ENCODE data around the gene FFAR1. TPM values are rescaled to one million over a fixed set of nuclear protein-coding genes. Genes with fewer than 3 reads are reported as not detected.
"Not testable (repeated sequence)": the region's sequence is repeated elsewhere in the genome, so short reads cannot be mapped to it uniquely, and the experiment has no call there.

The FFAR1 gene
- total RNA-seq, 1 donor from 2014 or later, result not detected

DNA sequence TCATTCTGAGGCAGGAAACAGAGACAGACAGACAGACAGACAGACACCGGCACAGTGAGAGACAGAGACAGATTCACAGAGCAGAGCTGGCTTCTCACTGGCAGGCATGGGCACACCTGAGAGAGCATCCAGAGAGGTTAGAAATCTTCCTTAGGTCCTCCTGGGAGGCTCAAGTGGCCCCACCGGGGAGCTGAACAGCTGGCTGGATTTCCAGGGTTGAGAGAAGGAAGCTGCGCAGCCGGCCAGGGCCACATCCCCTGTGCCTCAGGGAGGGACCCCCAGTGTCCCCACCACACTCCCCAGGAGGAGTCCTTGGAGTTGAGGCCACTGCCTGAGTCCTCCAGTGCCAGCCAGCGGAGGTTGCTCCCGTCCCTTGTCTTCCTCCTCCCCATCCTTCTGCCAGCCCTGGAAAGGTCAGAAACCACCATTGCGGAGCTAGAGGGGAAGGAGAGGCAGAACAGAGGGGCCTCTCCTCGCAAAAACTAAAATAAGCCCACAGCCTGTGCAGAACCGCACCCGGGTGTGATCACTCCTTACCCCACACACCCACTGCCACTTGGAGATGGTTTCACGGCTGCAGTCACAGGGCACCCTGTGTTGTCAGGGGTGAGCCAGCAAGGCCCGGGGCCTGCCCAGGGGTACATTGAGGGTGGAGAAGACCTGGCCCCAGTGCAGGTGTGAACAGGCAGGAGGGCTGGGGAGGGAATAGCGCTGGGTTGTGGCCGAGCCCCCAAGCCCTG lies 14.7 kb downstream of the FFAR1 start:
- peak; percentile 14 for ATAC-seq

DNA sequence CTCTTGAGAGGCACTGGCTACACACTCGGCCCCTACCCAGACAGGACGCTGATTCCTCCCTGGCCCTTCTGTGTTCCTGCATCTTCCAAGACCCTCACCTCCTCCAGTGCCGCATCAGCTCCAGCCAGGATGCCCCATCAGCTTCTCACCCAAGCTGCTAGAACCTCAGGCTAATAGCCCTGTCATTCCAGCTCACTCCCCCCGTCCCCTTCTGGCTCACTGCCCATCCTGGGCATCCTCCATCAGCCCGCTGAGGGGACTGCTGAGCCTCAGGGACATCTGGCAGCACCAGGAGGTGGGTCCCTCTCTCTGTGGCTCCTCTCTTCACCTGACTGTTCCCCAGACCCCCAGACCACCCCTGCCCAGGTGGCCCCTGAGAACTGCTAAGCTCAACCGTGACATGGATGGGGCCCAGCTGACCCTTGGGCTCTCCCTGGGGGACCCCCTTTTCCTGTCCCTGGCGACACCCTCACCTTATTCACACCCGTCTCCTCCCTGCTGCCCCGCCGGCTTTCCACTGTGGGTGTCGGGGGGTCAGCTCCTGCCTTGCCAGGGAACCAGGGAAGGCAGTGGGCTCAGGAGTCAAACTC lies 15.4 kb downstream of the FFAR1 start:
- ATAC-seq, result no peak

DNA sequence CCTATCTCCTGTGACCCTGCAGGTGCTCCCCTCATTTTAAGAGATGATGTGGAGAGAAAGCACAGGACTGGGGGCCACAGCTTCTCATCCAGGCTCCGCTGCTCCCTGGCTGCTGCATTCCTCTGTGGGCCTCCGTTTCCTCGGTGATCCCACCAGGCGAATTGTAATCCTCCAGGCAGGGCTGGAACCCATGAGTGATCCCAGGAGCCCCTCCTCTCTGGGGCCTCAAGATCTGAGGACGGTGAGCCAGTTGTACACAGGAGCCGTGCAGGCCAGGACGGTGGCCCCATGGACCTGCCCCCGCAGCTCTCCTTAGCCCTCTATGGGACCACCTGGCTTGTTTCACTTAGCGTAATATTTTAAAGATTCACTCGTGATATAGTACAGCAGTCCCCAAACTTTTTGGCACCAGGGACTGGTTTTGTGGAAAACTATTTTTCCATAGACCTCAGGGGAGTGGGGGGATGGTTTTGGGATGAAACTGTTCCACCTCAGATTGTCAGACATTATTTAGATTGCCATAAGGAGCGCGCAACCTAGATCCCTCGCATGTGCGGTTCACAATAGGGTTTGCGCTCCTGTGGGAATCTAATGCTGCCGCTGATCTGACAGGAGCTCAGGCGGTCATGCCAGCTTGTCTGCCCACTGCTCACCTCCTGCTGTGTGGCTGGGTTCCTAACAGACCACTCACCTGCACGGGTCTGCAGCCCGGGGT lies 16.2 kb downstream of the FFAR1 start:
- ATAC-seq, result no peak

DNA sequence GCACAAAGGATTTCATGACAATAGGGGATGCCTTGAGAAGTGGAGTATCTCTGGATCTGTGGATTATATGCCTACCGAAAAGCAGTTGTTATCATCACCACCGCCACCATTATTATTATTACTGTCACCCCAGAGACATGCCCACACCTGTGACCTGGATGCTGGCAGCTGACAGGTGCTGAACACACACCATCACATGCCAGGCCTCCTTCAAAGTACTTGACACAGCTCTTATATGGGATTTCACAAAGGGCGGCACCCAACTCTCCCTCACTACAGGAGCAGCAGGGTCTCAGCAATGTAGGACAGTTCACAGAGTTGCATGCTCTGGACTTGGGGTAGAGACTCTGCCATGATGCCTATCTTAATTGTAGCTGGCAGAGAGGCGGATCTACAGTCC lies 17.6 kb downstream of the FFAR1 start:
- no peak for ATAC-seq

DNA sequence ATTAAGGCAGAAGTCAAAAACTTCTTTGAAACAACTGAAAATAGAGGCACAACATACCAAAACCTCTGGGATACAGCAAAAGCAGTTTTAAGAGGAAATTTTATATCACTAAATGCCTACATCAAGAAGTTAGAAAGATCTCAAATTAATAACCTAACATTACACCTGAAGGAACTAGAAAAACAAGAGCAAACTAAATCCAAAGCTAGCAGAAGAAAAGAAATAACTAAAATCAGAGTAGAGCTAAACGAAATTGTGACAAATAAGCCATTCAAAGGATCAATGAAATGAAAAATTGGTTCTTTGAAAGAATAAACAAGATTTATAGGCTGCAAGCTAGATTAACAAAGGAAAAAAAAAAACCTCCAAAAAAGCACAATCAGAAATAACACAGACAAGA lies 20.7 kb downstream of the FFAR1 start:
- no peak for ATAC-seq

DNA sequence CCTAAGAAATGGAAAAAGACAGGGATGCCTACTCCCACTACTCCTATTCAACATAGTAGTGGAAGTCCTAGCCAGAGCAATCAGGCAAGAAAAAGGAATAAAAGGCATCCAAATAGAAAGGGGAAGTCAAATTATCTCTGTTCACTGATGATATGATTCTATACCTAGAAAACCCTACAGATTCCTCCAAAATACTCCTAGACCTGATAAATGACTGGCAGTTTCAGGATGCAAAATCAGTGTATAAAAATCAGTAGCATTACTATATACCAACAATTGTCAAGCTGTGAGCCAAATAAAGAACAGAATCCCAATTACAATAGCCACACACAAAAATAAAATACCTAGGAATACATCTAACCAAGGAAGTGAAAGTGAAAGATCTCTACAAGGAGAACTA lies 21.8 kb downstream of the FFAR1 start:
- no peak for ATAC-seq

DNA sequence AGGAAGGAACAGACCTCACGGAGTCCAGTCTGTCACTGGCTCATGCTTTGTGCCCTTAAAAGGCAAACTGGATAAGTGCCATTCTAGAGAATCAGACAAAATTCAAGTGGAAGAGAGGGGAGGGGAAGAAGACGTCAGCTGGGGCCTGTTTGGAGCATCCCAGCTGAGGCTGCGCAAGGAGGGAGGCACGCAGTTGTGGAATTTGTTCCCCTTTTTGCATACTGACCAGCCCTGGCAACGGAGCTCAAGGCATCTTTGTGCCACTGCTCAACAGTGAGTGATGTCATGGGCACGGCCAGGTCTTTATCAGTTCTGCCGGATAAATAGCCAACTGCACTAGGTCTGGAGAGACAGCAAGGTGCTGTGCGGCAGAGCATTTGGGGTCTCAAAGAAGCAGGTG lies 23.0 kb downstream of the FFAR1 start, which contains the start of gene GPR42:
GPR42 (plus strand) TSS at position 347 of the 400 bp plus-strand sequence. CDS start 292 bp downstream, outside the sequence.
- no peak for ATAC-seq

DNA sequence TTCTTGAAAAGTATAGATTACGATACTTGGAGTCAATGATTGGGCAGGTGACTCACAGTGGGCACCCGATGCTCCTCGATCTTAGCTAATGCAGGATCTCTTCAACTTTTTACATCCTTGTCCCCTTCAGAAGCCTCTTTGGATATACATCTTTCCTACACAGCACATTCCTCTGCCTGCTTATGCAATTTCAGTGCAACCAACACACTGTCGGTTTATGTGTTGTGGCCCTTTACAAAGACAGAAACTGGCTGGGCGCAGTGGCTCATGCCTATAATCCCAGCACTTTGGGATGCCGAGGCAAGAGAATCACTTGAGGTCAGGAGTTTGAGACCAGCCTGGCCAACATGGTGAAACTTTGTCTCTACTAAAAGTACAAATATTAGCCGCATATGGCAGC lies 25.8 kb downstream of the FFAR1 start:
- ATAC-seq, result no peak

DNA sequence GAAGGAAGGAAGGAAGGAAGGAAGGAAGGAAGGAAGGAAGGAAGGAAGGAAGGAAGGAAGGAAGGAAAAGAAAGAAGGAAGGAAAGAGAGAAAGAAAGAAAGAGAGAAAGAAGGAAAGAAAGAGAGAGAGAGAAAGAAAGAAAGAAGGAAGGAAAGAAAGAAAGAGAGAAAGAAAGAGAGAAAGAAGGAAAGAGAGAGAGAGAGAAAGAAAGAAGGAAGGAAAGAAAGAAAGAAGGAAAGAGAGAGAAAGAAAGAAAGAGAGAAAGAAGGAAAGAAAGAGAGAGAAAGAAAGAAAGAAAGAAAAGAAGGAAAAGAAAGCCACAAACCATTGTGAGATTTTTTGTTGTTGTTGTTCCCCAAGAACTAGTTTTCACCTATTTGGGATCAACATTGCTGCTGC lies 26.3 kb downstream of the FFAR1 start:
- ATAC-seq, result not testable (repeated sequence)

DNA sequence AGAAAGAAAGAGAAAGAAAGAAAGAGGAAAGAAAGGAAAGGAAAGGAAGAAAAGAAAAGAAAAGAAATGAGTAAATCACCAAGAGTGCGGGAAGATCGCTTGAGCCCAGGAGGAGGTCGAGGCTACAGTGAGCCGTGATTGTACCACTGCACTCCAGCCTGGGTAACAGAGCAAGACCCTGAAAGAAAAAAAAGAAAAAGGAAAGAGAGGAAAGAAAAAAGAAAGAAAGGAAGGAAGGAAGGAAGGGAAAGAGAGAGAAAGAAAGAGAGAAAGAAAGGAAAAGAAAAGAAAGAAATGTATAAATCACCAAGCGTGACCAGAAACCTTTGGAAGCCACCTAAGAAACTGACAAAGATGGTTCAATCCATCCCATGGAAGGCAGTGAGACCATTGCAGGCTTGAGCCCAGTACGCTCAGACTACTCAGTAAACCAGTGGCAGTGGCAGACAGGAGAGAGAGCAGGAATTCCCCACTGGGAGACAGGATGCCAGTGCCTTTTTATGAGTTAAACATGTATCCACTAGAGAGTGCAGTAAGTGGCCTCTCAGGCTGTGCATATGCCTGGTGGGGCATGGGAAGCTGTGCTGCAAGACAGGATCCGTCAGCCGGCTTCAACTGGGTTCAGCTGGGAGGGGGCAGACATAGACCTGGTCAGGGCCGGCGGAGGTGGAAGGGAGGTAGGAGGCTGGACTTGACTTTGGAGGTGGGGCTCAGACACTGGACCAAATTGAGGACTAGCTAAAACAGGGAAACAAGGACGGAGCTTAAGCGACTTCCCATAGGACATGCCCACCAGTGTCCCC lies 28.0 kb downstream of the FFAR1 start:
- ATAC-seq, result no peak

DNA sequence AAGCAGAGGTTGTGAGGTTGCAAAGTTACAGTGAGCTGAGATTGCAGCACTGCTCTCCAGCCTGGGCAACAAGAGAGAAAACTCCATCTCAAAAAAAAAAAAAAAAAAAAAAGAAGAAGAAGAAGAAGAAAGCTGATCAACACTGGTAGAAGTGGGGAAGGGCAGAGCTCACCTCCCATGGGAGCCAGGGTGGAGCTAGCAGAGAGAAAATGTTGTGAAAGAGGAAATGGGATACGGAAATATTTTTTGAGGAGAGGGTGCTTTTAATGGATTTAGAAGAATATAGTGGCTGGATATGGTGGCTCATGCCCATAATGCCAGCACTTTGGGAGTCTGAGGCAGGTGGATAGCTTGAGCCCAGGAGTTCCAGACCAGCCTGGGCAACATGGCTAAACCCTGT lies 30.0 kb downstream of the FFAR1 start:
- ATAC-seq, result no peak

DNA sequence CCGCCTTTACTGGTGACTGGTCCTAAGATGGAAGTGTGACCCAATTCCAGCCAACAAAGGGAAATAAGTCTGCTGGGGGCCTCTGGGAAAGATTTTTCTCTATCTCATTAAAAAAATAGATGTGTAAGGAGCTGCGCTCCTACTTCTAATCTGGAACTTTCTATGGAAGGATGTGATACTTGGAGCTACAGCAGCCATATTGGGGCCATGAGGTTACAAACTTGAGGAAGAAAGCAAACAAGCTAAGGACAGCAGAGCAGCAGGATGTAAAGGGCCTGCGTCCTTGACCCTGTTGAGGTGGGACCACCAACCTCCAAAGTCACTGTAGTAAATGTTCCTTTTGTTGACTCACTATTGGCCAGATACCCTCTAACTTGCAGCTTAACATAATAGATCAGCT lies 30.7 kb downstream of the FFAR1 start:
- no peak for ATAC-seq

DNA sequence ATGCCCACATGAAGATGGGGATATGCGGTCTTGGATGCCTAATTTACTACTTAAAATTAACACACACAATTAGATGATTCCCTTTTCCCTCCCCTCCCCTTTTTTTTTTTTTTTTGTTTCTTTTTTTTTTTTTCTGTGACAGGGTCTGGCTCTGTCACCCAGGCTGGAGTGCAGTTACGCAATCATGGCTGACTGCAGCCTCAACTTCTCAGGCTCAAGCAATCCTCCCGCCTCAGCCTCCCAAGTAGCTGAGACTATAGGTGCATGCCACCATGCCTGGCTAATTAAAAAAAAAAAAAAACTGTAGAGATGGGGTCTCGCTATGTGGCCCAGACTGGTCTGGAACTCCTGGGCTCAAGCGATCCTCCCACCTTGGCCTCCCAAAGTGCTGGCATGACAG lies 31.8 kb downstream of the FFAR1 start:
- not testable (repeated sequence) for ATAC-seq

DNA sequence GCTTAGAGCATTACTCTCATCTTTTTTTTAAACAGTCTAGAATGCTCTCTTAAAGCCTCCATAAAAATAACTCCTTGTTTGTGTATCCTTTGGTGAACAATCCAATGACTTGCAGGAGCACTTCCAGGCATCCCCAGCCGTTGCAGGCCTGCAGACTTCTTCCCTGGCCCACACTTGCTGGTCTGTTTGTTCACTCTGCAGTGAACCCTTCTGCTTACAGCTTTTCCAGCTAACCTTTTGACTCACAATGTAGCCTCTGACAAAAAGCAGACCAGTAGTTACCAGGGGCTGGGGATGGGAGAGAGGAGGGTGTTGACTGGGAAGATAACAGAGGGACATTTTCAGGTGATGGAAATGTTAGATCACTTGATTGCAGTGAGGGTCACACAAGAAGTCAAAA lies 32.3 kb downstream of the FFAR1 start:
- no peak for ATAC-seq

DNA sequence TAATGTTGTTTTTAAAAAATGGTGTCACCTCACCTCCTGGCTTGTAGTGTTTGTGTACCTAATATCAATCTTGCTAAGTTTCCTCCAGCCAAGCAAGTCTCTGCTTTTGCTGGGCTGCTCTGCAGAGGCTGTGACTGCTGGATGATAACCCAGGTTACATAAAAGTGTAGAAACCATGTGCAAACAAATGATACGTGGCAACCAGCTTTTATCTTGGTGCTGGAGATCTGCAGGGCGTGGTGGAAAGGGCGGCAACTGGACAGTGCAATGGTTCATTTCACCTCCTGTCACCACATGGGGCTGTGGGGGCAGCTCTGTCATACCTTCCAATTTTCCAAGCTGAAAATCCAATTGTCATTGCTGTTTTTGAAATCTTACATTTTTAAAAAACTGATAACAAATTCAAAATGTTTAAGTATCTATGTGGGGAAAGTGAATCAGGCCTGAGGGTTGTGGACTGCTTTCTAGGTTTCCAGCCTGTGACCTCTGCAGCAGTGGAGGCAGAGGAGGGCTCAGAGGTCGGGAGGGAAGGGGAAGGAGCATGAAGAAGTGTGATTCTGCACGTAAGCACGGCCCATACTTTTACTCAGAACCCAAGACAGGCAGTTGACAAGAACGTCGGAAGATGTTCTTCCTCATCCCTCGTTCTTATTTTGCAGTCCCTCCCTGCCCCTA lies 32.9 kb downstream of the FFAR1 start:
- no peak for ATAC-seq

DNA sequence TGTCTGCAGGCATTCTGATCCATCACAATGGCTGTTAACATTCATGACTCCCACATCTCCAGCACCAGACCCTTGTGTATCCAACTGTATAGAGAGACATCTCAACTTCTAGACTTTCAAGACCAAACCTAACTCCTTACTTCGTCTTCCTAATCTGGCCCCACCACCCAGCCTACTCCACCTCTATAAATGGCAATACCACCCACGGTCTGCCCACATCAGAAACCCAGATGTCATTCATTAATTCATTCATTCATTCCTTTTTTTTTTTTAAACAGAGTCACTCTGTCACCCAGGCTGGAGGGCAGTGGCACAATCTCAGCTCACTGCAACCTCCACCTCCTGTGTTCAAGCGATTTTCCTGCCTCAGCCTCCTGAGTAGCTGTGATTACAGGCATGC lies 33.6 kb downstream of the FFAR1 start:
- no peak for ATAC-seq

DNA sequence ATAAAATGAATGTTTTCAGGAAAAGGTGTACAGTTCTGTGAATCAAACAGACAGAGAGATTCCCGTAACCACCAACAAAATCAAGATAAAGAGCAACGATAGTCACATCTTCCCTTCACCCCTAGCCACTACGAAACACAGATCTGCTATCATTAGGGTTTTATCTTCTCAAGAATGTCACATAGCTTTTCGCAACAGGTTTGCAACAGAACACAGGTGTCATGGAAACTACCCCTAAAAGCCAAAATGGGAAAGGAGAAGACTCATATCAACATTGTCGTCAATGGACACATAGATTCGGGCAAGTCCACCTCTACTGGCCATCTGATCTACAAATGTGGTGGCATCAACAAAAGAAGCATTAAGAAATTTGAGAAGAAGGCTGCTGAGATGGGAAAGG lies 34.2 kb downstream of the FFAR1 start:
- no peak for ATAC-seq

DNA sequence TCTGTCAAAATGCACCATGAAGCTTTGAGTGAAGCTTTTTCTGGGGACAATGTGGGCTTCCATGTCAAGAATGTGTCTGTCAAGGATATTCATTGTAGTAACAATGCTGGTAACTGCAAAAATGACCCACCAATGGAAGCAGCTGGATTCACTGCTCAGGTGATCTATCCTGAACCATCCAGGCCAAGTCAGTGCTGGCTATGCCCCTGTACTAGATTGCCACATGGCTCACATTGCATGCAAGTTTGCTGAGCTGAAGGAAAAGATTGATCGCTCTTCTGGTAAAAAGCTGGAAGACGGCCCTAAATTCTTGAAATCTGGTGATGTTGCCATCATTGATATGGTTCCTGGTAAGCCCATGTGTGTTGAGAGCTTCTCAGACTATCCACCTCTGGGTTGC lies 35.8 kb downstream of the FFAR1 start:
- ATAC-seq, result no peak

DNA sequence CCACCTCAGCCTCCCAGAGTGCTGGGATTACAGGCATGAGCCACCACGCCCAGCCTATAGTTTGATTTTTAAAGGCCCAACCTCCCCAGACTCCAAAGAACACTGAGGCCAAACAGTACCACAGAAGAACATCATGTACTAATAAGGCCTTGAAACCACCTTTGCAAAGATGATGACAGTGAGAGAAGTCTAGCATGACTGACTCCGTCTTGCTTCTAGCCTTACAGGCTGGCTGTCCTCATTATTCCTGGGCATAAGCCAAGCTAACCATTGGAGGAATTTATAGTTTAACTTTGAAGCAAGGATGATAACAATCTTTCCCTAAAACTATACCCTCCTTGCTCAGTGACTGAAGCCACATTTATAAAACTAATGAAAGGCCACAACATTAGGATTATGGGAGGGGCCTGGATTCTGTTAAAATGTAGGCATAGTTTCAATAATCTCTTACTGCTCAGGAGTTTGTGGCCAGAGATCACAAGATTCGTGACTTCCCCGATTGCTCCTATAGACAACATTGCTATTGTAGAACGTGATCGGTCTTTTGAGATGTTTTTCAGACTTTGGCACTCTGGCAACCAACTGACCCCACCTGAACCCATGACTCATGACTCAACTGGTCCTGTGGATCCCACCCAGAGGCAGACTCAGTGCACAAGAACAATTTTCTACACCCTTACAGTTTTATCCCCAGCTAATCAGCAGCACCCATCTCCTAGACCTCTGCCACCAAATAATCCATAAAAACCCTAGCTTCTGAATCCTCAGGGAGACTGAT lies 40.8 kb downstream of the FFAR1 start:
- ATAC-seq, result no peak

DNA sequence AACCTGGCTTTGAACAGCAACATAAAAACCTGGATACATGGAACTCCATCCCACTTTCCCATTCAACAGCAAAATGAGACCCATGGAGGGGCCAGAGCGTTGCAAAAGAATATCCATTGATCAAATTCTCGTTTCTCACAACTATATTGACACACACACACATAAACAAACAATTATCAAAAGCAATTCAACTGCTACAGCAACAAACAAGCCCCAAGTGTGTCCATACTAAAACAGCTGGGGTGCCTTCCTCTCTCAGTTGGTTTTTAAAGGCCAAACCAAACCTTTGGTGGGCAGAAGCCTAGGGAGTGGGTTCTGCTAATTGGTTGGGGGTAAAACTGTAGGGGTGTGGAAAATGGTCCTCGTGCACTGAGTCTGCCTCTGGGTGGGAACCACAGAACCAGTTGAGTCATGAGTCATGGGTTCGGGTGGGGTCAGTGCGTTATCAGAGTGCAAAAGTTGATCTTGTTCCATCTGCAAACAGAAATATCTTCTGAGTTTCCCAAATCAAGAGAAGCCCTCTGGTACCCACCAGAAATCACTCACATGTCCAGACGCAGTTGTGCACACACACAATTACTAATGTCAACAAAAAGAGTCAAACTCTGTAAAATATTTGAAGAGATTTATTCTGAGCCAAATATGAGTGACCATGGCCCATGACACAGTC lies 41.6 kb downstream of the FFAR1 start:
- no peak for ATAC-seq
